ENCODE results near the gene CASKIN1. TPM values are rescaled to one million over a fixed set of nuclear protein-coding genes. Genes with fewer than 3 reads are reported as not detected.

The CASKIN1 gene
- total RNA-seq, 1 experiment from 2014 or later, result 5.9 TPM

DNA sequence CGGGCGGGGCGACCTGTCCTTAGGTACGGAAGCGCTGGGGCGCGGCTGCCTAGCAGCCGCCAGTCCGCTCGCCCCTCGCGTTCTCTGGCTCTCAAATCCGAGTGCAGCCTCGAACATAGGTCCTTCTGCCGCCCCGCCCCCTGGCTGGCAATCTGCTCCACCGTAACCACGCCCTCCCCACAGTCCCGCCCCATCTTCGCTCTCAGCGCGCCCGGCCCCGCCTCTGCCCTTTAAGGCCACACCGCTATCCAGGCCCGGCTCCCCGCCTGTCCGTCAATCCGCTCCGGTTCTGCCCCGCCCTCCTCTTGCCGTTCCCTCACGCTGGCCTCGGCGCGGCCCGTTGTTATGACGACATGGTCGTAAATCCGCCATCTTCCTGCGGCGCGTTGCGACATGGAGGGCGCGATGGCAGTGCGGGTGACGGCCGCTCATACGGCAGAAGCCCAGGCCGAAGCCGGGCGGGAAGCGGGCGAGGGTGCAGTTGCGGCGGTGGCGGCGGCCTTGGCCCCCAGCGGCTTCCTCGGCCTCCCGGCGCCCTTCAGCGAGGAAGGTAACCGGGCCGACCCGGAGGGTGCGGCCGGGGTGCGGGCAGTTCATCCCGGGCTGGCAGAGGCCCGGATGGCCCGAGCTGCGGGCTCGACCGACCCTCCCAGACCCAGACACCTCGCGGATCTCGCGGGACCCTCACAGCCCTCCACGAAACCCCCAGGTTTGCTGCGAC is 27.0 kb upstream of the CASKIN1 start, which contains the start of gene E4F1:
Gene E4F1 (plus strand): TSS at position 371 of the 721 bp plus-strand sequence. CDS start 23 bp downstream, at position 394.
- H3K9me2 ChIP-seq (ENCODE audit: insufficient read depth), result no peaks in the 10 kb centered on the region
- H3K79me2 ChIP-seq (ENCODE audit: insufficient read depth, low read length), result peaks cover 47% of the 10 kb centered on the region
- peaks cover 0 to under 1% of the 10 kb centered on the region in 2 experiments; a peak in 1 of 4 replicates for H3K36me3 ChIP-seq (ENCODE audit: control insufficient read depth in 1 of 2, insufficient read depth in 2 of 2, low read length in 2 of 2)
- peak within 1 kb of the TSS; percentile 75 for H3K4me2 ChIP-seq (ENCODE audit: low read length)
- peak within 1 kb of the TSS; percentile 73 to 98 for H3K4me3 ChIP-seq (replicated peaks in 1 of 2; ENCODE audit: low read depth in 1 of 2, low read length in 2 of 2)
- ATAC-seq (peak; percentile 93), DNase-seq (ENCODE audit: low read depth, low spot score) (peak; percentile 99)
- H3K9ac ChIP-seq (ENCODE audit: low read length), result peak within 1 kb of the TSS; percentile 89
- no peaks in the 10 kb centered on the region for H3K27me3 ChIP-seq (ENCODE audit: insufficient read depth, low read length)
- intact Hi-C loops (cut with micrococcal nuclease), result loop anchor here (1.0 to 5.0 kb wide), 2 partner anchors 28 to 71 kb away; partner anchors contain the start of gene ECI1
- no TSS peak for BruUV-seq (replicated peaks)
- ChIA-PET CTCF (interaction anchor here (1.2 kb wide), 1 partner anchor 28 kb away, joined by 4 read pairs; the partner anchor contains the start of gene ECI1), RAD21 (ENCODE audit: low non-redundant PET in 1 of 2, low total read pairs in 2 of 2, uncharacterized antibody in 2 of 2, unreplicated experiment in 2 of 2) (interaction anchor here in 1 of 2 experiments (0.7 kb wide), 1 partner anchor 56 kb away, joined by 3 read pairs; no protein-coding TSS in a partner anchor), POLR2A (interaction anchor here (1.0 to 3.3 kb wide), 2 partner anchors 28 to 29 kb away, joined by 3 to 8 read pairs; partner anchors contain the start of gene ECI1)
- no peaks in the 10 kb centered on the region for H3K9me3 ChIP-seq (ENCODE audit: control insufficient read depth in 1 of 2, insufficient read depth in 1 of 2, low read depth in 1 of 2, low read length in 2 of 2)
- no peaks in the 10 kb centered on the region; the same call in 1 of the 2 replicates for H4K20me1 ChIP-seq (ENCODE audit: insufficient read depth)
- H2AFZ ChIP-seq (ENCODE audit: low read depth, low read length, poor library complexity, severe bottlenecking), result no peak within 1 kb of the TSS
- TF ChIP-seq POLR2A (IDR thresholded peaks at IDR 0.05; ENCODE audit: borderline replicate concordance, extremely low read depth, insufficient read depth, insufficient read length) (peak; percentile 87), YY1 (IDR thresholded peaks at IDR 0.05; ENCODE audit: extremely low read depth, insufficient replicate concordance, low read depth, low read length) (peak; percentile 91), RAD21 (IDR thresholded peaks at IDR 0.05; ENCODE audit: low read depth) (no peak), SP1 (IDR thresholded peaks at IDR 0.05; ENCODE audit: low read depth) (peak; percentile 77), SIN3A (IDR thresholded peaks at IDR 0.05; ENCODE audit: low read depth) (peak; percentile 82; the same call in 1 of the 2 replicates), EGR1 (IDR thresholded peaks at IDR 0.05; ENCODE audit: low read depth) (no peak), EZH2phosphoT487 (IDR thresholded peaks at IDR 0.05; ENCODE audit: borderline replicate concordance) (no peak), SRF (IDR thresholded peaks at IDR 0.05; ENCODE audit: low read depth) (peak; percentile 92), TCF7L2 (IDR thresholded peaks at IDR 0.05; ENCODE audit: borderline replicate concordance, extremely low read depth, insufficient read depth, insufficient read length) (peak; percentile 62), ELF1 (IDR thresholded peaks at IDR 0.05; ENCODE audit: borderline replicate concordance, low read depth) (no peak), JUND (IDR thresholded peaks at IDR 0.05) (no peak), EZH2 (IDR thresholded peaks at IDR 0.05) (no peak), POLR2AphosphoS5 (IDR thresholded peaks at IDR 0.05; ENCODE audit: low read depth, low read length) (peak; percentile 86), ZNF274 (IDR thresholded peaks at IDR 0.05; ENCODE audit: low read depth, low read length) (no peak), CEBPB (IDR thresholded peaks at IDR 0.05; ENCODE audit: low read depth) (no peak), FOSL1 (IDR thresholded peaks at IDR 0.05; ENCODE audit: low read depth) (no peak), ZFX (IDR thresholded peaks at IDR 0.05) (peak; percentile 96)
- TF ChIP-seq, protein P1, sequence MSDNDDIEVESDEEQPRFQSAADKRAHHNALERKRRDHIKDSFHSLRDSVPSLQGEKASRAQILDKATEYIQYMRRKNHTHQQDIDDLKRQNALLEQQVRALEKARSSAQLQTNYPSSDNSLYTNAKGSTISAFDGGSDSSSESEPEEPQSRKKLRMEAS (IDR thresholded peaks at IDR 0.05), result peak; percentile 92
- TF ChIP-seq, protein P2, sequence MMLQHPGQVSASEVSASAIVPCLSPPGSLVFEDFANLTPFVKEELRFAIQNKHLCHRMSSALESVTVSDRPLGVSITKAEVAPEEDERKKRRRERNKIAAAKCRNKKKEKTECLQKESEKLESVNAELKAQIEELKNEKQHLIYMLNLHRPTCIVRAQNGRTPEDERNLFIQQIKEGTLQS (IDR thresholded peaks at IDR 0.05), result no peak
- TF ChIP-seq, protein P3, sequence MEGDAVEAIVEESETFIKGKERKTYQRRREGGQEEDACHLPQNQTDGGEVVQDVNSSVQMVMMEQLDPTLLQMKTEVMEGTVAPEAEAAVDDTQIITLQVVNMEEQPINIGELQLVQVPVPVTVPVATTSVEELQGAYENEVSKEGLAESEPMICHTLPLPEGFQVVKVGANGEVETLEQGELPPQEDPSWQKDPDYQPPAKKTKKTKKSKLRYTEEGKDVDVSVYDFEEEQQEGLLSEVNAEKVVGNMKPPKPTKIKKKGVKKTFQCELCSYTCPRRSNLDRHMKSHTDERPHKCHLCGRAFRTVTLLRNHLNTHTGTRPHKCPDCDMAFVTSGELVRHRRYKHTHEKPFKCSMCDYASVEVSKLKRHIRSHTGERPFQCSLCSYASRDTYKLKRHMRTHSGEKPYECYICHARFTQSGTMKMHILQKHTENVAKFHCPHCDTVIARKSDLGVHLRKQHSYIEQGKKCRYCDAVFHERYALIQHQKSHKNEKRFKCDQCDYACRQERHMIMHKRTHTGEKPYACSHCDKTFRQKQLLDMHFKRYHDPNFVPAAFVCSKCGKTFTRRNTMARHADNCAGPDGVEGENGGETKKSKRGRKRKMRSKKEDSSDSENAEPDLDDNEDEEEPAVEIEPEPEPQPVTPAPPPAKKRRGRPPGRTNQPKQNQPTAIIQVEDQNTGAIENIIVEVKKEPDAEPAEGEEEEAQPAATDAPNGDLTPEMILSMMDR (IDR thresholded peaks at IDR 0.05 in 2 of 3, conservative IDR thresholded peaks at IDR 0.05 in 1 of 3; ENCODE audit: borderline replicate concordance in 1 of 3, insufficient read depth in 1 of 3, low read depth in 2 of 3, low read length in 2 of 3), result no peak
- TF ChIP-seq, protein P4, sequence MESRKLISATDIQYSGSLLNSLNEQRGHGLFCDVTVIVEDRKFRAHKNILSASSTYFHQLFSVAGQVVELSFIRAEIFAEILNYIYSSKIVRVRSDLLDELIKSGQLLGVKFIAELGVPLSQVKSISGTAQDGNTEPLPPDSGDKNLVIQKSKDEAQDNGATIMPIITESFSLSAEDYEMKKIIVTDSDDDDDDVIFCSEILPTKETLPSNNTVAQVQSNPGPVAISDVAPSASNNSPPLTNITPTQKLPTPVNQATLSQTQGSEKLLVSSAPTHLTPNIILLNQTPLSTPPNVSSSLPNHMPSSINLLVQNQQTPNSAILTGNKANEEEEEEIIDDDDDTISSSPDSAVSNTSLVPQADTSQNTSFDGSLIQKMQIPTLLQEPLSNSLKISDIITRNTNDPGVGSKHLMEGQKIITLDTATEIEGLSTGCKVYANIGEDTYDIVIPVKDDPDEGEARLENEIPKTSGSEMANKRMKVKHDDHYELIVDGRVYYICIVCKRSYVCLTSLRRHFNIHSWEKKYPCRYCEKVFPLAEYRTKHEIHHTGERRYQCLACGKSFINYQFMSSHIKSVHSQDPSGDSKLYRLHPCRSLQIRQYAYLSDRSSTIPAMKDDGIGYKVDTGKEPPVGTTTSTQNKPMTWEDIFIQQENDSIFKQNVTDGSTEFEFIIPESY (IDR thresholded peaks at IDR 0.05; ENCODE audit: extremely low read depth, insufficient replicate concordance, low read length), result peak; percentile 7
- H3K4me1 ChIP-seq (ENCODE audit: control insufficient read depth in 1 of 2, insufficient read depth in 2 of 2, low read length in 2 of 2), result peaks cover 25 to 30% of the 10 kb centered on the region in 2 experiments
- H3K27ac ChIP-seq (ENCODE audit: low read depth, low read length), result peak within 1 kb of the TSS; percentile 97
